Cardiac fibroblast (primary cell): ENCODE results near the gene ENSA.
"Not testable (repeated sequence)": the region's sequence is repeated elsewhere in the genome, so short reads cannot be mapped to it uniquely, and the experiment has no call there.

ENCODE experiments used
- DNase-seq, 2 donors: peaks; one replicate each; pipeline versions ENCODE4 v3.0.0 to v3.0.0-alpha.2; 2010; ENCODE audit warnings: low read depth in 2 of 2
- H3K4me3 ChIP-seq, 2 donors: replicated peaks in 1 of 2; 1 replicate in 1 of 2; 2 replicates in 1 of 2; pipeline ENCODE4 v1.5.1; 2011; ENCODE audit warnings: low read depth in 2 of 2, low read length in 2 of 2, mild to moderate bottlenecking in 2 of 2, moderate library complexity in 1 of 2
- TF ChIP-seq, protein P1 (sequence below): IDR thresholded peaks from one replicate; pipeline ENCODE4 v1.5.1; 2011; ENCODE audit warnings: low read depth, mild to moderate bottlenecking, low read length, inconsistent platforms

ENSA gene

DNA sequence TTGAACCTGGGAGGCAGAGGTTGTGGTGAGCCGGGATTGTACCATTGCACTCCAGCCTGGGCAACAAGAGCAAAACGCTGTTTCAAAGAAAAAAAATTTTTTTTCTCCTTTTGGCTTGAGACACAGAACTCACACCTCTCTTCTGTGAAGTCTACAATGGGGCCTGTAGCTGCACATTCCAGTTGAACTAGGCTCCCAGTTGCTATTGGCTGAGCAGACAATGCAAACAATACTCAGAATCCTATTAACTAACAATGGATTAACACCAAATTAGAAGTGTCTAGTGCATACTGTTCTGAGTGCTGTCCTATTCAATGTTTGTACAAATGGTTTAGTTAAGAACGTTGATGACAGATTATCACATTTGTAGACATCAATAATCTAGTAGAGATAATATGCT is 32.4 kb downstream of the ENSA start:
- no peak for DNase-seq
- H3K4me3 ChIP-seq, result no peak overlapping the region
- TF ChIP-seq, protein P1, sequence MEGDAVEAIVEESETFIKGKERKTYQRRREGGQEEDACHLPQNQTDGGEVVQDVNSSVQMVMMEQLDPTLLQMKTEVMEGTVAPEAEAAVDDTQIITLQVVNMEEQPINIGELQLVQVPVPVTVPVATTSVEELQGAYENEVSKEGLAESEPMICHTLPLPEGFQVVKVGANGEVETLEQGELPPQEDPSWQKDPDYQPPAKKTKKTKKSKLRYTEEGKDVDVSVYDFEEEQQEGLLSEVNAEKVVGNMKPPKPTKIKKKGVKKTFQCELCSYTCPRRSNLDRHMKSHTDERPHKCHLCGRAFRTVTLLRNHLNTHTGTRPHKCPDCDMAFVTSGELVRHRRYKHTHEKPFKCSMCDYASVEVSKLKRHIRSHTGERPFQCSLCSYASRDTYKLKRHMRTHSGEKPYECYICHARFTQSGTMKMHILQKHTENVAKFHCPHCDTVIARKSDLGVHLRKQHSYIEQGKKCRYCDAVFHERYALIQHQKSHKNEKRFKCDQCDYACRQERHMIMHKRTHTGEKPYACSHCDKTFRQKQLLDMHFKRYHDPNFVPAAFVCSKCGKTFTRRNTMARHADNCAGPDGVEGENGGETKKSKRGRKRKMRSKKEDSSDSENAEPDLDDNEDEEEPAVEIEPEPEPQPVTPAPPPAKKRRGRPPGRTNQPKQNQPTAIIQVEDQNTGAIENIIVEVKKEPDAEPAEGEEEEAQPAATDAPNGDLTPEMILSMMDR, result no peak

DNA sequence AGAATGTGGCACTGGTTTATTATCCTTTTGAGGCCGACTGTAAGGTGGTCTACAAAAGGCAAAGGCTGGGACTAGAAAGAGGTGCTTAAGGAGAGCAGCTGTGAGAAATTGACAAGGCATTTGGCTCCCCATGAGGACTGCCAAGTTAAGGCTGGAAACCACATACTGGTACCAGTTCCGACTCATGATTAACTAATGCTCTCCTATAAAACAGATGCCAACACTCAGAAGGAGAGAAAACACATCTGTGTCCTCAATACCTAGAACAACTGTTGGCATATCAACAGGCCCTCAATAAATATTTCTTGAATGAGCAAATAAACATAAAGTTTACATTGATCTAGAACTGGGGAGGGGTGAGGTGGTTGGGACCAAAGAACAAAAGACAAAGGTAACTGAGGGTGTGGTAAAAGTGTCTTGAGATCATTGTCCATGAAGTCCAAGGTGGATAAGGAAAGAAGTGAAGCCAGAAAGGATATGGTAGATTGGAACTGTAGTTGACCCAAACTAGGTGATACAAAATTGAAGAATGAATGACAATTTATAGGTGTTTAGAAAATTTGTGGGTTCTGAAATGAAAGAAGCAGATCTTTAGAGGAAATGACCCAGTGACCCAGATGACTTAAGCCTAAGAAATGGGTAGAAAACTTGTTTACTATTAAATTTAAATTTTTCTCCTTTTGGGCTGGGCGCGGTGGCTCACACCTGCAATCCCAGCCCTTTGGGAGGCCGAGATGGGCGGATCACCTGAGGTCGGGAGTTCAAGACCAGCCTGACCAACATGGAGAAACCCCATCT is 33.1 kb downstream of the ENSA start:
- peak; percentile 39 to 47 for DNase-seq
- TF ChIP-seq, protein P1, result no peak
- no peak overlapping the region for H3K4me3 ChIP-seq

DNA sequence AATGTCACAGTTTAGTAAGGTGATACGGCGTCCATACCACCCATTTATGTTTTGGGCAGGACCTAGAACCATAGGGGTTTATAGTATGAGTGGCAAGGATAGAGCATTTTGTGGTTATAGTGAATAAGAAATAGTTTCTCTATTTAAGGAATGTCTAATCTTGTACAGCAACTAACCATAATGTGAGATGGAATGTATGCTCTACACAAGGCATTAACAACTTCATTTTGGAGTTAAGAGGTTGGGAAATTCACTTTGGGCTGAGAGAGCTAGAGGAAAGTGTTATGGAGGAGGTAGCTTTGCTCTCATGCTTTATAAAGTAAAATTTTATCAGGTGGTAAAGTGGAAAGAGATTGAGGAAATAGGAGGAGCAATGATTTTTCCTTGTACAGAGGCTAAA is 47.0 kb downstream of the ENSA start:
- TF ChIP-seq, protein P1, result no peak
- no peak overlapping the region for H3K4me3 ChIP-seq
- DNase-seq, result peak; percentile 11 to 37

DNA sequence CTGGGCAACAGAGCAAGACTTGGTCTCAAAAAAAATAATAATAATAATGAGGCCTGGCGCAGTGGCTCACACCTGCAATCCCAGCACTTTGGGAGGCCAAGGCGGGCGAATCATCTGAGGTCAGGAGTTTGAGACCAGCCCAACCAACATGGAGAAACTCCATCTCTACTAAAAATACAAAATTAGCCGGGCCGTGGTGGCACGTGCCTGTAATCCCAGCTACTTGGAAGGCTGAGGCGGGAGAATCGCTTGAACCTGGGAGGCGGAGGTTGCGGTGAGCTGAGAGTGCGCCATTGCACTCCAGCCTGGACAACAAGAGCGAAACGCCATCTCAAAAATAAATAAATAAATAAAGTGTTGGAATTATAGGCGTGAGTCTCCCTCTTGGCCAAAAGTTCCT is 47.5 kb downstream of the ENSA start:
- DNase-seq, H3K4me3 ChIP-seq: not testable (repeated sequence)

DNA sequence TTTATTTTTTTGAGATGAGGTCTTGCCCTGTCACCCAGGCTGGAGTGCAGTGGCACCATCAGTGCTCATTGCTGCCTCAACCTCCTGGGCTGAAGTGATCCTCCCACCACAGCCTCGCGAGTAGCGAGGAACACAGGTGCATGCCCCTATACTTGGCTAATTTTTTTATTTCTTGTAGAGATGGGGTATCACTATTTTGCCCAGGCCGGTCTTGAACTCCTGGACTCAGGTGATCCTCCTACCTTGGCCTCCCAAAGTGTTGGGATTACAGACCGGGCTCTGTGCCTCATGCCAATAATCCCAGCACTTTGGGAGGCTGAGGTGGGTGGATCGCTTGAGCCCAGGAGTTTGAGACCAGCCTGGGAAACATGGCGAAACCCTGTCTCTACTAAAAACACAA is 48.0 kb downstream of the ENSA start:
- not testable (repeated sequence) for H3K4me3 ChIP-seq, DNase-seq

DNA sequence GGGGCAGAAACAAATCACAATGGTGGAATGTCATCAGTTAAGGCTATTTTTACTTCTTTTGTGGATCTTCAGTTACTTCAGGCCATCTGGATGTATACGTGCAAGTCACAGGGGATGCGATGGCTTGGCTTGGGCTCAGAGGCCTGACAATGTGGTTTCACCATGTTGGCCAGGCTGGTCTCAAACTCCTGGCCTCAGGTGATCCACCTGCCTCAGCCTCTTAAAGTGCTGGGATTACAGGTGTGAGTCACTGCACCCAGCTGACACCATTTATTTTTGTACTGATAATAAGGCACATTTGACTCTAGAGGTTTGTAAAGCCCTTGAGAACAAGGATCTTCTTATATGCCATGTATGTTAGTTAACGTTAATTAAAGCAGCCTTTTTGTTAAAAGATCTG is 48.4 kb downstream of the ENSA start:
- not testable (repeated sequence) for H3K4me3 ChIP-seq, DNase-seq

DNA sequence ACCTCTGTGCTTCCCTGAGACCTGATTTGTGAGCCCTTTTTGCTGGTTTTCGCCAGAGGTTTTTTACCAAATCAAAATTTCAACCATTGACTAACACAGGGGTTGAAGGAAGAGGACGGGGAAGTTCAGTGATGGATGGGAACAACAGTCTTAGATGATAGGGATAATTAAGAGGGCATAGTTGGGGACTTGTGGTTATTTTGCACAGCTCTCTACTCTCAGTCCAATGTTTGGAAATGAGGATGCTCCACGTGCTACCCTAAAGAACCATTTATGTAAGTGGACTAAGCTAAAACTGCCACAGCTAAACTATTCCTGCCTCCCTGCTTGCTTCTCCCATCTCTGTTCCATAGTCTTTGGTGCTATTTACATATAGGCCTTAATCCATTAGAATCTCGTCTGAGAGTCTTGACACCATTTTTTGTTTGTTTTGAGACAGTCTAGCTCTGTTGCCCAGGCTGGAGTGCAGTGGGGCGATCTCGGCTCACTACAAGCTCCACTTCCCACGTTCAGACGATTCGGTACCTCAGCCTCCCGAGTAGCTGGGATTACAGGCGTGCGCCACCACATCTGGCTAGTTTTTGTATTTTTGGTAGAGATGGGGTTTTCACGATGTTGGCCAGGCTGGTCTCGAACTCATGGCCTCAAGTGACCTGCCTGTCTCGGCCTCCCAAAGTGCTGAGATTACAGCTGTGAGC is 49.3 kb downstream of the ENSA start:
- DNase-seq, result no peak
- TF ChIP-seq, protein P1, result no peak
- H3K4me3 ChIP-seq, result peak overlapping the region in 1 of 2 donors; percentile 50

DNA sequence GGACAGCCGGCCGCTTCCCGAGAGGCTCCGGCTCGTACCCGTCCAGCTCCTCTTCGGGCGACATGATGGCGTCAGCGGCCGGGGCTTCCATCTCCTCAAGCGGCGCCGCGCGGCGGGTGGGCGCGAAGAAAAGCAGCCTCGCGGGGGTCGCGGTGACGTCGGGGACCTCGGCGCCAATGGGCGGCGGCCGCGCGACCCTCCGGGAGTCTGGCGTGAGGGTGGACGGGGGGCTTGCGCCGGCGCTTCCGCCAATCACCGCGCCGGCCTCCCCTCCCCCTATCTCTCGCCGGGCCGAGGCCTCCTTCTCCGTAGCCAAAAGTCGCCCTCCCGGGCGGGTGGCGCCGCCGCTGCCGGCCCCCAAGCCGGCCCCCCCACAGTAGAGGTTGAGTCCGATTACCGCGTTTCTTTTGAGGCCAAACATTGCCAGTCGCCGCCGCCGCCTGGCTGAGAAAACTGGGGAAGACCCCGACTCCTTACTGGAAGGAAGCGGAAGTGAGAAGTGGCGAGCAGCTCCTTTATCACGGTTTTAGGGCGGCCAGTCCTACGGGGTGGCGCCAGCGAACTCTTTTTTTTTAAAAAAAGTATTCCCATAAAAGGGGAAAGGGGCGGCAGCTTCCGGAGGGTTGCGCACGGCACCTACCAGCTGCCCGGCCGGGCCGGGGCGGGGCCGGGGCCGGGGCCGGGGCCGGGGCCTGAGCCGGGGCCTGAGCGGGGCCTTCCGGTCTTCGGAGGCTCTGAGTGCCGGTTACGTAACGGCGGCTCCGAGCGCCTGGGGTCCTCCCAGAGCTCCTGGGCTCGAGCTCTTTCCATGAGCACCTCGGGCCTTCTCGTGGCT is 50.1 kb downstream of the ENSA start, which contains the start of gene MCL1:
Gene MCL1 (minus strand): TSS at position 501 of the 835 bp plus-strand sequence. CDS start 80 bp downstream, at position 421.
- TF ChIP-seq, protein P1, result no peak

More for the DNA sequence above, 50.1 kb downstream of the ENSA start, which contains the start of gene MCL1:
- DNase-seq, result peak; percentile 98
- peak within 1 kb of the TSS; percentile 92 to 99 for H3K4me3 ChIP-seq
